ENCODE measurements around the gene COL25A1. TPM values are rescaled to one million over a fixed set of nuclear protein-coding genes. Genes with fewer than 3 reads are reported as not detected.

COL25A1 gene
- polyA plus RNA-seq, 2 of the 4 experiments (the other 2 are of a cell fraction) = not detected

GRCh38 chr4:108906006-108906405 lies 396.5 kb downstream of the COL25A1 start:
- 57% methylated on average over 6 of the region's 6 CpGs for WGBS (ENCODE audit: missing lambda C conversion rate)
- ChIA-PET CTCF (interaction anchor here (0.6 kb wide), 1 partner anchor 70 kb away, joined by 3 read pairs; no protein-coding TSS in a partner anchor), POLR2A (no interaction called here)
- Histone ChIP-seq H3K4me1 (no peaks in the 10 kb centered on the region), H3K4me2 (no peak overlapping the region), H3K4me3 (no peak overlapping the region), H3K27ac (no peak overlapping the region), H3K9me3 (no peaks in the 10 kb centered on the region)
- ATAC-seq (no peak), FAIRE-seq (no peak), DNase-seq (ENCODE audit: low read depth in 1 of 2, low spot score in 1 of 2) (no peak)
- TF ChIP-seq ZC3H11A (IDR thresholded peaks at IDR 0.05) (no peak), KDM5A (IDR thresholded peaks at IDR 0.05) (no peak), POLR2A (IDR thresholded peaks at IDR 0.05; ENCODE audit: low read length) (no peak), HOXB5 (CRISPR knock-in tag; IDR thresholded peaks at IDR 0.05) (no peak), SREBF2 (IDR thresholded peaks at IDR 0.05) (no peak), ESRRA (IDR thresholded peaks at IDR 0.05; ENCODE audit: borderline replicate concordance, low read length) (no peak)
- TF ChIP-seq, protein P1, sequence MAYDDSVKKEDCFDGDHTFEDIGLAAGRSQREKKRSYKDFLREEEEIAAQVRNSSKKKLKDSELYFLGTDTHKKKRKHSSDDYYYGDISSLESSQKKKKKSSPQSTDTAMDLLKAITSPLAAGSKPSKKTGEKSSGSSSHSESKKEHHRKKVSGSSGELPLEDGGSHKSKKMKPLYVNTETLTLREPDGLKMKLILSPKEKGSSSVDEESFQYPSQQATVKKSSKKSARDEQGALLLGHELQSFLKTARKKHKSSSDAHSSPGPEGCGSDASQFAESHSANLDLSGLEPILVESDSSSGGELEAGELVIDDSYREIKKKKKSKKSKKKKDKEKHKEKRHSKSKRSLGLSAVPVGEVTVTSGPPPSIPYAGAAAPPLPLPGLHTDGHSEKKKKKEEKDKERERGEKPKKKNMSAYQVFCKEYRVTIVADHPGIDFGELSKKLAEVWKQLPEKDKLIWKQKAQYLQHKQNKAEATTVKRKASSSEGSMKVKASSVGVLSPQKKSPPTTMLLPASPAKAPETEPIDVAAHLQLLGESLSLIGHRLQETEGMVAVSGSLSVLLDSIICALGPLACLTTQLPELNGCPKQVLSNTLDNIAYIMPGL (CRISPR knock-in tag; IDR thresholded peaks at IDR 0.05; ENCODE audit: borderline replicate concordance) = no peak

DNA sequence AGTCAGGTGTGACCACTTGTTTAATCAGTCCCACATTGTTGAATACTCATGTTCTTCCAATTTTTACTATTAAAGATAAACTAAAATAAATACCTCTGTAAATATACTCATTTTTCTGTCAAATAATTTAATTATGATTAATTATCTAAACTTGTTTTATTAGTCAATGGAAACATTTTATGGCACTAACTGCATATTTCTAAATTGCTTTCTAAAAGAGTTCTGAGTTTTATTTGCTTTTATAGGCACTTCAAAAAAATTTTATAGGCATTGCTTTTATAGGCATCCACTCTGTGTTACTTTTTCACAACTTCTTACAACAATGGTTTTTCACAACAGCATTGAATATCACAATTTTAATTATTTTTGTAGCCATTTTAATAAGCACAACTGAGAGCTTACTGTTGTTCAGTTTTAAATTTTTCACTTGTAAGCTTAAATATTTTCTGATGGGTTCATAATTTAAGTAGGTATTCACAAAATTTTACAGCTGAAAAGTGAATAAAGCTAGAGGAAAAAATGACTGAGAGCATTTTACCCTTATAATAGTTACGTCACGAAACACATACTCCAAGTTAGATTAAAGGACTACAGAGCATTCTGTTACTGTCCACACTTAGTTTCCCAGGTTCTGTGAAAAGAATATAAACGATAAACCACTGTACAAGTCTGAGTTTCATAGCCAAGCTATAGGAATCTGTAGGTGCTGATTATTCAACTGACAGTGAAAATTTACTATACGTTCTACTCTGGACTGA lies 398.8 kb downstream of the COL25A1 start:
- 34% methylated on average over 4 of the region's 4 CpGs for WGBS (ENCODE audit: missing lambda C conversion rate)
- Histone ChIP-seq H3K4me1 (no peaks in the 10 kb centered on the region), H3K9me3 (no peaks in the 10 kb centered on the region), H3K4me2 (no peak overlapping the region), H3K27ac (no peak overlapping the region), H3K4me3 (no peak overlapping the region)
- no peak for ATAC-seq
- ChIA-PET POLR2A (no interaction called here), CTCF (no interaction called here)
- TF ChIP-seq MAFK (IDR thresholded peaks at IDR 0.05; ENCODE audit: partially characterized antibody) (no peak), HEYL (CRISPR knock-in tag; IDR thresholded peaks at IDR 0.05) (no peak), HDAC2 (IDR thresholded peaks at IDR 0.05) (no peak), FOSL2 (IDR thresholded peaks at IDR 0.05) (no peak), FOSL2 (CRISPR knock-in tag; IDR thresholded peaks at IDR 0.05) (no peak), RAD21 (conservative IDR thresholded peaks at IDR 0.05 in 1 of 2, IDR thresholded peaks at IDR 0.05 in 1 of 2) (no peak), RNF2 (IDR thresholded peaks at IDR 0.05; ENCODE audit: borderline replicate concordance, low read depth) (no peak), FOSB (CRISPR knock-in tag; IDR thresholded peaks at IDR 0.05) (no peak), ZSCAN20 (CRISPR knock-in tag; IDR thresholded peaks at IDR 0.05) (no peak), RCOR1 (IDR thresholded peaks at IDR 0.05; ENCODE audit: low read depth, low read length) (no peak), MAX (IDR thresholded peaks at IDR 0.05) (no peak)
- TF ChIP-seq, protein P2, sequence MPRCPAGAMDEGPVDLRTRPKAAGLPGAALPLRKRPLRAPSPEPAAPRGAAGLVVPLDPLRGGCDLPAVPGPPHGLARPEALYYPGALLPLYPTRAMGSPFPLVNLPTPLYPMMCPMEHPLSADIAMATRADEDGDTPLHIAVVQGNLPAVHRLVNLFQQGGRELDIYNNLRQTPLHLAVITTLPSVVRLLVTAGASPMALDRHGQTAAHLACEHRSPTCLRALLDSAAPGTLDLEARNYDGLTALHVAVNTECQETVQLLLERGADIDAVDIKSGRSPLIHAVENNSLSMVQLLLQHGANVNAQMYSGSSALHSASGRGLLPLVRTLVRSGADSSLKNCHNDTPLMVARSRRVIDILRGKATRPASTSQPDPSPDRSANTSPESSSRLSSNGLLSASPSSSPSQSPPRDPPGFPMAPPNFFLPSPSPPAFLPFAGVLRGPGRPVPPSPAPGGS (IDR thresholded peaks at IDR 0.05) = no peak
- TF ChIP-seq, protein P1 (CRISPR knock-in tag; IDR thresholded peaks at IDR 0.05; ENCODE audit: borderline replicate concordance) = no peak
- TF ChIP-seq, protein P3, sequence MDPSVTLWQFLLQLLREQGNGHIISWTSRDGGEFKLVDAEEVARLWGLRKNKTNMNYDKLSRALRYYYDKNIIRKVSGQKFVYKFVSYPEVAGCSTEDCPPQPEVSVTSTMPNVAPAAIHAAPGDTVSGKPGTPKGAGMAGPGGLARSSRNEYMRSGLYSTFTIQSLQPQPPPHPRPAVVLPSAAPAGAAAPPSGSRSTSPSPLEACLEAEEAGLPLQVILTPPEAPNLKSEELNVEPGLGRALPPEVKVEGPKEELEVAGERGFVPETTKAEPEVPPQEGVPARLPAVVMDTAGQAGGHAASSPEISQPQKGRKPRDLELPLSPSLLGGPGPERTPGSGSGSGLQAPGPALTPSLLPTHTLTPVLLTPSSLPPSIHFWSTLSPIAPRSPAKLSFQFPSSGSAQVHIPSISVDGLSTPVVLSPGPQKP (IDR thresholded peaks at IDR 0.05; ENCODE audit: low read depth, low read length) = no peak
- DNase-seq (ENCODE audit: low read depth in 1 of 2, low spot score in 1 of 2) = no peak
- no peak for FAIRE-seq
